Measurements from ENCODE around the gene KRTAP5-1. TPM values are rescaled to one million over a fixed set of nuclear protein-coding genes. Genes with fewer than 3 reads are reported as not detected.

Gene KRTAP5-1
- total RNA-seq, 4 donors from 2014 or later: not detected

- TF ChIP-seq, protein P1, sequence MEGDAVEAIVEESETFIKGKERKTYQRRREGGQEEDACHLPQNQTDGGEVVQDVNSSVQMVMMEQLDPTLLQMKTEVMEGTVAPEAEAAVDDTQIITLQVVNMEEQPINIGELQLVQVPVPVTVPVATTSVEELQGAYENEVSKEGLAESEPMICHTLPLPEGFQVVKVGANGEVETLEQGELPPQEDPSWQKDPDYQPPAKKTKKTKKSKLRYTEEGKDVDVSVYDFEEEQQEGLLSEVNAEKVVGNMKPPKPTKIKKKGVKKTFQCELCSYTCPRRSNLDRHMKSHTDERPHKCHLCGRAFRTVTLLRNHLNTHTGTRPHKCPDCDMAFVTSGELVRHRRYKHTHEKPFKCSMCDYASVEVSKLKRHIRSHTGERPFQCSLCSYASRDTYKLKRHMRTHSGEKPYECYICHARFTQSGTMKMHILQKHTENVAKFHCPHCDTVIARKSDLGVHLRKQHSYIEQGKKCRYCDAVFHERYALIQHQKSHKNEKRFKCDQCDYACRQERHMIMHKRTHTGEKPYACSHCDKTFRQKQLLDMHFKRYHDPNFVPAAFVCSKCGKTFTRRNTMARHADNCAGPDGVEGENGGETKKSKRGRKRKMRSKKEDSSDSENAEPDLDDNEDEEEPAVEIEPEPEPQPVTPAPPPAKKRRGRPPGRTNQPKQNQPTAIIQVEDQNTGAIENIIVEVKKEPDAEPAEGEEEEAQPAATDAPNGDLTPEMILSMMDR (IDR thresholded peaks at IDR 0.05; ENCODE audit: low read depth): no peak
These were observed 50.4 kb downstream of the KRTAP5-1 start for GRCh38 chr11:1534682-1535081.

Other genes with a start within 250 kb of the KRTAP5-1 start
- gene BRSK2, start 195.3 kb downstream of the KRTAP5-1 start, total RNA-seq: under 1 TPM in 2 of 4 donors, not detected in 2; 0.22 to 0.49 TPM
- gene MOB2, start 98.5 kb downstream of the KRTAP5-1 start, total RNA-seq: 10 to 100 TPM; 24.5 to 59.9 (median 39.1) TPM
- 1 to 10 TPM in 2 of 4 donors, under 1 TPM in 2; 0.22 to 2.3 (median 0.74) TPM for gene DUSP8, start 13.0 kb downstream of the KRTAP5-1 start, total RNA-seq
- not detected for gene KRTAP5-2, start 13.0 kb upstream of the KRTAP5-1 start, total RNA-seq
- not detected for gene KRTAP5-3, start 23.2 kb upstream of the KRTAP5-1 start, total RNA-seq
- not detected for gene KRTAP5-4, start 36.9 kb upstream of the KRTAP5-1 start, total RNA-seq
- gene KRTAP5-5, start 44.5 kb upstream of the KRTAP5-1 start, total RNA-seq: not detected
- not detected for gene KRTAP5-6, start 111.9 kb upstream of the KRTAP5-1 start, total RNA-seq
- gene IFITM10, start 165.3 kb upstream of the KRTAP5-1 start, total RNA-seq: 1 to 10 TPM in 3 of 4 donors, not detected in 1; 1.1 to 2.4 (median 1.3) TPM
- gene CTSD, start 178.6 kb upstream of the KRTAP5-1 start, total RNA-seq: 1,000 to 10,000 TPM in 1 of 4 donors, 100 to 1,000 TPM in 3; 387 to 1,776 (median 548) TPM
- not detected for gene SYT8, start 249.7 kb upstream of the KRTAP5-1 start, total RNA-seq

All from subcutaneous adipose tissue (tissue), 4 donors.